Endothelial cell (in vitro differentiated cells): ENCODE data around the gene ADGRG2. TPM values are rescaled to one million over a fixed set of nuclear protein-coding genes. Genes with fewer than 3 reads are reported as not detected.

Experiments
- DNase-seq: peaks from one replicate; pipeline ENCODE4 v3.0.0; 2021; ENCODE audit warnings: low spot score
- H3K27ac Mint-ChIP-seq: one replicate; pipeline ENCODE4 v1.8.0; 2021; ENCODE audit warnings: mixed read lengths, inconsistent platforms; ENCODE audit not compliant: unreplicated experiment
- H3K27me3 Mint-ChIP-seq: one replicate; pipeline ENCODE4 v1.8.0; 2021; ENCODE audit warnings: mild to moderate bottlenecking, moderate library complexity, mixed read lengths, inconsistent platforms; ENCODE audit not compliant: unreplicated experiment
- H3K36me3 Mint-ChIP-seq: one replicate; pipeline ENCODE4 v1.8.0; 2021; ENCODE audit warnings: mild to moderate bottlenecking, low read depth, mixed read lengths, inconsistent platforms; ENCODE audit not compliant: unreplicated experiment
- H3K4me1 Mint-ChIP-seq: one replicate; pipeline ENCODE4 v1.8.0; 2021; ENCODE audit warnings: mild to moderate bottlenecking, mixed read lengths, inconsistent platforms; ENCODE audit not compliant: unreplicated experiment
- H3K4me3 Mint-ChIP-seq: one replicate; pipeline ENCODE4 v1.8.0; 2021; ENCODE audit warnings: mild to moderate bottlenecking, mixed read lengths, inconsistent platforms; ENCODE audit not compliant: unreplicated experiment
- H3K9me3 Mint-ChIP-seq: one replicate; pipeline ENCODE4 v1.8.0; 2021; ENCODE audit warnings: mixed read lengths, inconsistent platforms; ENCODE audit not compliant: unreplicated experiment
- CTCF ChIP-seq: fragments of 200-600 bp; sonication (generic); IDR thresholded peaks from one replicate; pipeline ENCODE4 v1.5.0; 2021; ENCODE audit warnings: antibody characterized with exemption; ENCODE audit not compliant: unreplicated experiment
- total RNA-seq: library from RNA; stranded (reverse); fragmentation: NEBNext Ultra II Directional; extraction: Animal tissue kit (Norgen Biotek cat#: 25700); gene quantifications from one replicate; pipeline ENCODE4 v1.2.1, GENCODE V29; 2021; ENCODE audit not compliant: unreplicated experiment

ADGRG2 gene
- total RNA-seq, 1 donor from 2014 or later: not detected

DNA sequence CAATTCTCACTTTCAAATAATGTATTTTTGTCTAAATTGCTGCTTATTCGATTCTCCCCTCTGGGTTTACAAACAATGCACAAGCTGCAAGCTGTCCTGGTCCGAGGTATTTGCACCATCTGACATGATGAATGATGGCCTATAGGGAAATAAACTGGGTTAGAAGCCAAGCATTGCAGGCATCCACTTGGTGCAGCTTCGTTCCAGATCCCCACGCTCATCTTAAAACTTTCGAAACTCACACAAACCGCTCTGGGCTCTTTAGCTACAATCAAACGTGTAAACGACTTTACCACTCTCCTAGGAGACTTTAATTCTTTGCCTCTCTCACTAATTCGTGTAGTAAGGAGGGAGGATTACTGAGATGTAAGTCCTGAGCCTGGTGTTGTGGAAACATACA is 157.4 kb downstream of the ADGRG2 start:
- no peaks in the 10 kb centered on the region for H3K9me3 Mint-ChIP-seq
- peaks cover 2% of the 10 kb centered on the region for H3K27me3 Mint-ChIP-seq
- H3K27ac Mint-ChIP-seq: no peak overlapping the region
- no peak overlapping the region for H3K4me3 Mint-ChIP-seq
- H3K36me3 Mint-ChIP-seq: no peaks in the 10 kb centered on the region
- TF ChIP-seq CTCF: no peak
- DNase-seq: no peak
- peaks cover 2% of the 10 kb centered on the region for H3K4me1 Mint-ChIP-seq

GRCh38 chrX:18964026-18964425 is 158.2 kb downstream of the ADGRG2 start:
- no peaks in the 10 kb centered on the region for H3K9me3 Mint-ChIP-seq

GRCh38 chrX:18962329-18962728 is 159.9 kb downstream of the ADGRG2 start:
- no peaks in the 10 kb centered on the region for H3K36me3 Mint-ChIP-seq

More at GRCh38 chrX:18964026-18964425, 158.2 kb downstream of the ADGRG2 start:
- H3K4me1 Mint-ChIP-seq: peaks cover 2% of the 10 kb centered on the region
- TF ChIP-seq CTCF: no peak
- no peak overlapping the region for H3K4me3 Mint-ChIP-seq
- no peak overlapping the region for H3K27ac Mint-ChIP-seq
- H3K36me3 Mint-ChIP-seq: no peaks in the 10 kb centered on the region
- peaks cover 2% of the 10 kb centered on the region for H3K27me3 Mint-ChIP-seq
- DNase-seq: no peak

GRCh38 chrX:18961686-18962085 is 160.6 kb downstream of the ADGRG2 start:
- Mint-ChIP-seq H3K4me1 (peaks cover 2% of the 10 kb centered on the region), H3K36me3 (no peaks in the 10 kb centered on the region), H3K27ac (no peak overlapping the region), H3K27me3 (peaks cover 1% of the 10 kb centered on the region), H3K9me3 (no peaks in the 10 kb centered on the region), H3K4me3 (no peak overlapping the region)
- no peak for TF ChIP-seq CTCF
- no peak for DNase-seq

More at GRCh38 chrX:18962329-18962728, 159.9 kb downstream of the ADGRG2 start:
- TF ChIP-seq CTCF: no peak
- Mint-ChIP-seq H3K4me1 (peaks cover 2% of the 10 kb centered on the region), H3K27me3 (peaks cover 2% of the 10 kb centered on the region), H3K9me3 (no peaks in the 10 kb centered on the region), H3K4me3 (no peak overlapping the region), H3K27ac (no peak overlapping the region)
- DNase-seq: no peak

GRCh38 chrX:18956303-18957032 is 165.8 kb downstream of the ADGRG2 start:
- Mint-ChIP-seq H3K27me3 (no peaks in the 10 kb centered on the region), H3K36me3 (no peaks in the 10 kb centered on the region), H3K9me3 (no peaks in the 10 kb centered on the region), H3K4me1 (no peaks in the 10 kb centered on the region), H3K27ac (no peak overlapping the region), H3K4me3 (no peak overlapping the region)
- TF ChIP-seq CTCF: no peak
- no peak for DNase-seq
